PC-3 (cell line): ENCODE data around the gene POMT1. TPM values are rescaled to one million over a fixed set of nuclear protein-coding genes. Genes with fewer than 3 reads are reported as not detected.

Source experiments
- ATAC-seq: fragments of 200-7000 bp; cut with Tn5 transposase; 2 replicates; pipeline ENCODE4 v1.9.1; 2020; ENCODE audit warnings: mild to moderate bottlenecking, moderate library complexity
- BruUV-seq: library from RNA; stranded (reverse); fragments of 400-500 nt; replicated peaks from 2 replicates; lab custom pipeline; 2021; lab: Mats Ljungman, UMichigan
- CTCF ChIA-PET: fragments of 300-600 bp; sonication (Branson Sonifier 250); formaldehyde crosslinking; loops from one replicate; lab custom pipeline; 2022; ENCODE audit warnings: antibody characterized with exemption; lab: Charles Lee
- POLR2A ChIA-PET: fragments of 300-600 bp; sonication (Branson Sonifier 250); formaldehyde crosslinking; loops from one replicate; lab custom pipeline; 2022; ENCODE audit warnings: antibody characterized with exemption; ENCODE audit not compliant: unreplicated experiment; lab: Charles Lee
- DNase-seq: peaks from one replicate; pipeline ENCODE4 v3.0.0-alpha.2; 2015
- H2AFZ ChIP-seq: fragments of 300-600 bp; sonication (generic); 2 replicates; pipeline ENCODE4 v1.6.0; 2016; ENCODE audit warnings: antibody characterized with exemption, low read length
- H3F3A ChIP-seq: fragments of 300-600 bp; sonication (generic); one replicate; pipeline ENCODE4 v1.6.0; 2017; ENCODE audit warnings: antibody characterized with exemption, low read length, control low read depth, mild to moderate bottlenecking; ENCODE audit not compliant: unreplicated experiment
- H3K27ac ChIP-seq: fragments of 300-600 bp; sonication (generic); 2 replicates; pipeline ENCODE4 v1.5.1; 2016; ENCODE audit warnings: mild to moderate bottlenecking, low read length
- H3K27me3 ChIP-seq: fragments of 300-600 bp; sonication (generic); 2 replicates; pipeline ENCODE4 v1.6.1; 2016; ENCODE audit warnings: low read length, mixed read lengths
- H3K36me3 ChIP-seq: fragments of 300-600 bp; sonication (generic); 2 replicates; pipeline ENCODE4 v1.6.1; 2016; ENCODE audit warnings: low read depth, mixed run types, low read length, mixed read lengths
- H3K4me1 ChIP-seq: fragments of 300-600 bp; sonication (generic); 2 replicates; pipeline ENCODE4 v1.5.1; 2016; ENCODE audit warnings: low read length; ENCODE audit not compliant: insufficient read depth
- H3K4me2 ChIP-seq: fragments of 300-600 bp; sonication (generic); 2 replicates; pipeline ENCODE4 v1.6.0; 2016; ENCODE audit warnings: low read length
- H3K4me3 ChIP-seq: fragments of 300-600 bp; sonication (generic); 2 replicates; pipeline ENCODE4 v1.5.1; 2016; ENCODE audit warnings: mild to moderate bottlenecking, low read length, mixed read lengths
- H3K79me2 ChIP-seq: fragments of 300-600 bp; sonication (generic); 2 replicates; pipeline ENCODE4 v1.6.1; 2017; ENCODE audit warnings: low read length, mixed read lengths
- H3K9ac ChIP-seq: fragments of 300-600 bp; sonication (generic); 2 replicates; pipeline ENCODE4 v1.6.0; 2016; ENCODE audit warnings: mild to moderate bottlenecking, low read length
- H3K9me2 ChIP-seq: fragments of 300-600 bp; sonication (generic); replicated peaks from 2 replicates; pipeline ENCODE4 v1.6.1; 2016; ENCODE audit warnings: mixed run types, low read length, mixed read lengths
- H3K9me3 ChIP-seq: fragments of 300-600 bp; sonication (generic); 2 replicates; pipeline ENCODE4 v1.6.1; 2016; ENCODE audit warnings: low read length, mixed read lengths
- H4K20me1 ChIP-seq: fragments of 300-600 bp; sonication (generic); 2 replicates; pipeline ENCODE4 v1.6.1; 2016; ENCODE audit warnings: low read length, mixed read lengths
- EZH2 ChIP-seq: fragments of 300-600 bp; sonication (generic); IDR thresholded peaks from one replicate; pipeline ENCODE4 v1.6.1; 2017; ENCODE audit warnings: antibody characterized with exemption, mild to moderate bottlenecking, low read length; ENCODE audit not compliant: unreplicated experiment
- EZH2phosphoT487 ChIP-seq: fragments of 300-600 bp; sonication (generic); IDR thresholded peaks from 2 replicates; pipeline ENCODE4 v1.6.1; 2018; ENCODE audit warnings: mild to moderate bottlenecking, antibody characterized with exemption, low read length, borderline replicate concordance
- intact Hi-C: fragments of 100-400 bp; cut with micrococcal nuclease; formaldehyde crosslinking; loops from 2 replicates; pipeline ENCODE4 v1.9.0; 2023
- total RNA-seq: library from RNA; depleted of rRNA; stranded (reverse); fragments of >200 nt; gene quantifications from 2 replicates; pipeline ENCODE4 v1.2.3, GENCODE V29; 2014
- TF ChIP-seq, protein P1 (sequence below): fragments of 300-600 bp; sonication (generic); conservative IDR thresholded peaks from 2 replicates; pipeline ENCODE4 v1.5.1; 2017; ENCODE audit warnings: antibody characterized with exemption, low read depth, mild to moderate bottlenecking, low read length

Gene POMT1
- total RNA-seq, 1 experiment from 2014 or later = 24.1 TPM

DNA sequence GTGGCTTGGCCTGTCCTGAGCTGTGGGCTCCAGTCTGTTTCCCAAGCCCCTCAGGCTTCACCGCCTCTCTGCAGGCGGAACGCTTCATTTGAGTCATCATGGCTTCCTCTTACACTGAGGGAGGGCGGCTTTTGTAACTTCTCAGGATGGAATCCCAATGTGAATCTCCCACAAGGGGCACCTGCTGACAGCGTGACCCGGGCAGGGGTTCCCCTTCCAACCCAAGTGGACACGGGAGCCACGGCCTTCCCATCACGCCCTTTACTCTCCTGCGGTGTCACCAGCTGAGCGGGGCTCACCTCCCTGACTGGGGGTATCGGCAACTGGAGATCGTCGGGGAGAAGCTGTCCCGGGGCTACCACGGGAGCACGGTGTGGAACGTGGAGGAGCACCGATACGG is 15.8 kb downstream of the POMT1 start:
- Histone ChIP-seq H3K79me2 (no peaks in the 10 kb centered on the region), H3K27ac (no peak overlapping the region), H3K9me3 (no peaks in the 10 kb centered on the region), H2AFZ (no peak overlapping the region), H3K4me1 (no peaks in the 10 kb centered on the region), H3K4me2 (no peak overlapping the region), H3K36me3 (peaks cover 5% of the 10 kb centered on the region; the same call in 1 of the 2 replicates), H3F3A (no peaks in the 10 kb centered on the region), H3K27me3 (no peaks in the 10 kb centered on the region), H3K9ac (no peak overlapping the region), H4K20me1 (no peaks in the 10 kb centered on the region), H3K9me2 (no peaks in the 10 kb centered on the region), H3K4me3 (no peak overlapping the region)
- intact Hi-C loops = no loop called here
- BruUV-seq = no TSS peak
- ChIA-PET CTCF (no interaction called here), POLR2A (no interaction called here)
- no peak for ATAC-seq
- TF ChIP-seq, protein P1, sequence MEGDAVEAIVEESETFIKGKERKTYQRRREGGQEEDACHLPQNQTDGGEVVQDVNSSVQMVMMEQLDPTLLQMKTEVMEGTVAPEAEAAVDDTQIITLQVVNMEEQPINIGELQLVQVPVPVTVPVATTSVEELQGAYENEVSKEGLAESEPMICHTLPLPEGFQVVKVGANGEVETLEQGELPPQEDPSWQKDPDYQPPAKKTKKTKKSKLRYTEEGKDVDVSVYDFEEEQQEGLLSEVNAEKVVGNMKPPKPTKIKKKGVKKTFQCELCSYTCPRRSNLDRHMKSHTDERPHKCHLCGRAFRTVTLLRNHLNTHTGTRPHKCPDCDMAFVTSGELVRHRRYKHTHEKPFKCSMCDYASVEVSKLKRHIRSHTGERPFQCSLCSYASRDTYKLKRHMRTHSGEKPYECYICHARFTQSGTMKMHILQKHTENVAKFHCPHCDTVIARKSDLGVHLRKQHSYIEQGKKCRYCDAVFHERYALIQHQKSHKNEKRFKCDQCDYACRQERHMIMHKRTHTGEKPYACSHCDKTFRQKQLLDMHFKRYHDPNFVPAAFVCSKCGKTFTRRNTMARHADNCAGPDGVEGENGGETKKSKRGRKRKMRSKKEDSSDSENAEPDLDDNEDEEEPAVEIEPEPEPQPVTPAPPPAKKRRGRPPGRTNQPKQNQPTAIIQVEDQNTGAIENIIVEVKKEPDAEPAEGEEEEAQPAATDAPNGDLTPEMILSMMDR = no peak
- no peak for TF ChIP-seq EZH2phosphoT487
- no peak for TF ChIP-seq EZH2
- DNase-seq = no peak

DNA sequence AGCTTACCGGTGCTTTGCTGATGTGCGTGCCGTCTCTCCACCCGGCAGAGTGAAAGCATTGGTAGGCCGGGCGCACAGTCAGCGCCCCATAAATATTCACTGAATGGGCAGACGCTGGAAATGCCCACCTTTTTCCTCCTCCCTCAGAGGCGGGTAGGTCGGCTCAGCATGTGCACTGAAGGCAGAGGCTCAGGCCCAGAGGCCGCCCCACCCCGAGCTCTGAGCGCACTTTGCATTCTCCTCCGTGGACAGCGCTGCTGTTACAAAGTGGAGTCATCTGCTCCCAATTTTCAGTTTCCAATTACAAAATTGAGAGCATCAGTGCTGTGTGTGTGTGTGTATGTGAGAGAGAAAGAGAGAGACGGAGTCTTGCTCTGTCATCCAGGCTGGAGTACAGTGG is 17.8 kb downstream of the POMT1 start:
- POLR2A ChIA-PET = no interaction called here

DNA sequence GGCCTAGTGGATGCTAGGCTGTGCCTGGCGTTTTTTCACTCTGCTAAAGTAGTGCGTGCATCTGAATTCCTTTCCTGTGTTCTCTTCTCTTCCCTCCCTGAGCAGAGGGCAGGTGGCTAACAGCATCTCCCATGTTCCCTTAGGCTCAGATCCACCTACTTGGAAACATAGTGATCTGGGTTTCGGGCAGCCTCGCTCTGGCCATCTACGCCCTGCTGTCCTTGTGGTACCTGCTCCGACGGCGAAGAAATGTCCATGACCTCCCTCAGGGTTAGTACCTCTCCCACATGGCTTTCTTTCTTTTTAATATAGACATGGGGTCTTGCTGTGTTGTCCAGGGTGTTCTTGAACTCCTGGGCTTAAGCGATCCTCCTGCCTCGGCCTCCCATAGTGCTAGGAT is 18.5 kb downstream of the POMT1 start:
- H3K27me3 ChIP-seq = no peaks in the 10 kb centered on the region
- no peaks in the 10 kb centered on the region for H3K9me2 ChIP-seq
- CTCF ChIA-PET = no interaction called here
- H3K4me2 ChIP-seq = no peak overlapping the region
- H3K9ac ChIP-seq = no peak overlapping the region
- TF ChIP-seq, protein P1 = no peak
- no peak for TF ChIP-seq EZH2phosphoT487
- no peak for TF ChIP-seq EZH2
- POLR2A ChIA-PET = no interaction called here
- no peak overlapping the region for H2AFZ ChIP-seq
- no peaks in the 10 kb centered on the region for H3K79me2 ChIP-seq
- H4K20me1 ChIP-seq = no peaks in the 10 kb centered on the region
- intact Hi-C loops = no loop called here
- ATAC-seq (no peak), DNase-seq (no peak)
- H3K36me3 ChIP-seq = peaks cover 4% of the 10 kb centered on the region; the same call in 1 of the 2 replicates
- BruUV-seq = no TSS peak
- no peaks in the 10 kb centered on the region for H3K4me1 ChIP-seq
- H3K9me3 ChIP-seq = no peaks in the 10 kb centered on the region
- no peak overlapping the region for H3K4me3 ChIP-seq
- no peak overlapping the region for H3K27ac ChIP-seq
- H3F3A ChIP-seq = no peaks in the 10 kb centered on the region

More for the DNA sequence above, 17.8 kb downstream of the POMT1 start:
- H3K4me3 ChIP-seq = no peak overlapping the region
- H3K9me2 ChIP-seq = no peaks in the 10 kb centered on the region
- H3K27ac ChIP-seq = no peak overlapping the region
- H3K9ac ChIP-seq = no peak overlapping the region
- no TSS peak for BruUV-seq
- no peaks in the 10 kb centered on the region for H3K9me3 ChIP-seq
- no peaks in the 10 kb centered on the region for H3K79me2 ChIP-seq
- H3K36me3 ChIP-seq = peaks cover 5% of the 10 kb centered on the region; the same call in 1 of the 2 replicates
- H2AFZ ChIP-seq = no peak overlapping the region
- TF ChIP-seq, protein P1 = no peak
- TF ChIP-seq EZH2phosphoT487 (no peak), EZH2 (no peak)
- CTCF ChIA-PET = no interaction called here
- DNase-seq (no peak), ATAC-seq (no peak)
- intact Hi-C loops = no loop called here
- no peaks in the 10 kb centered on the region for H4K20me1 ChIP-seq
- no peak overlapping the region for H3K4me2 ChIP-seq
- no peaks in the 10 kb centered on the region for H3K4me1 ChIP-seq
- H3F3A ChIP-seq = no peaks in the 10 kb centered on the region
- H3K27me3 ChIP-seq = no peaks in the 10 kb centered on the region
